Non-pigmented ciliary epithelial cell (primary cell): Measurements from ENCODE around the gene MUCL1.

ENCODE experiments used
- DNase-seq: peaks from one replicate; pipeline ENCODE4 v3.0.0-alpha.2; 2010; ENCODE audit warnings: low read depth

Gene MUCL1

GRCh38 chr12:54891717-54892478, 37.6 kb downstream of the MUCL1 start:
- no peak for DNase-seq
